ENCODE measurements around the gene PHACTR3.

Gene PHACTR3

GRCh38 chr20:59825563-59825920, 221.2 kb downstream of the PHACTR3 start:
- no peak for TF ChIP-seq EZH2 (IDR thresholded peaks at IDR 0.05; ENCODE audit: borderline replicate concordance, low read length)
- TF ChIP-seq, protein P1, sequence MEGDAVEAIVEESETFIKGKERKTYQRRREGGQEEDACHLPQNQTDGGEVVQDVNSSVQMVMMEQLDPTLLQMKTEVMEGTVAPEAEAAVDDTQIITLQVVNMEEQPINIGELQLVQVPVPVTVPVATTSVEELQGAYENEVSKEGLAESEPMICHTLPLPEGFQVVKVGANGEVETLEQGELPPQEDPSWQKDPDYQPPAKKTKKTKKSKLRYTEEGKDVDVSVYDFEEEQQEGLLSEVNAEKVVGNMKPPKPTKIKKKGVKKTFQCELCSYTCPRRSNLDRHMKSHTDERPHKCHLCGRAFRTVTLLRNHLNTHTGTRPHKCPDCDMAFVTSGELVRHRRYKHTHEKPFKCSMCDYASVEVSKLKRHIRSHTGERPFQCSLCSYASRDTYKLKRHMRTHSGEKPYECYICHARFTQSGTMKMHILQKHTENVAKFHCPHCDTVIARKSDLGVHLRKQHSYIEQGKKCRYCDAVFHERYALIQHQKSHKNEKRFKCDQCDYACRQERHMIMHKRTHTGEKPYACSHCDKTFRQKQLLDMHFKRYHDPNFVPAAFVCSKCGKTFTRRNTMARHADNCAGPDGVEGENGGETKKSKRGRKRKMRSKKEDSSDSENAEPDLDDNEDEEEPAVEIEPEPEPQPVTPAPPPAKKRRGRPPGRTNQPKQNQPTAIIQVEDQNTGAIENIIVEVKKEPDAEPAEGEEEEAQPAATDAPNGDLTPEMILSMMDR (IDR thresholded peaks at IDR 0.05; ENCODE audit: low read length) = no peak
- H3K4me2 ChIP-seq (ENCODE audit: low read length) = no peak overlapping the region

GRCh38 chr20:59825944-59826759, 221.8 kb downstream of the PHACTR3 start:
- TF ChIP-seq EZH2 (IDR thresholded peaks at IDR 0.05; ENCODE audit: borderline replicate concordance, low read length) = no peak
- TF ChIP-seq, protein P1 (IDR thresholded peaks at IDR 0.05; ENCODE audit: low read length) = no peak
- Histone ChIP-seq H3K27me3 (ENCODE audit: insufficient read depth, low read length) (no peaks in the 10 kb centered on the region), H3F3A (ENCODE audit: insufficient read depth, low read length) (no peaks in the 10 kb centered on the region), H3K27ac (ENCODE audit: low read depth, low read length, poor library complexity, severe bottlenecking) (no peak overlapping the region), H3K79me2 (ENCODE audit: insufficient read depth, low read length) (no peaks in the 10 kb centered on the region), H3K36me3 (ENCODE audit: insufficient read depth, low read length) (no peaks in the 10 kb centered on the region), H3K9me3 (ENCODE audit: low read length) (no peaks in the 10 kb centered on the region), H3K4me3 (ENCODE audit: low read depth, low read length, poor library complexity, severe bottlenecking) (no peak overlapping the region), H3K4me1 (ENCODE audit: insufficient read depth, low read length, severe bottlenecking) (no peaks in the 10 kb centered on the region), H3K9me2 (ENCODE audit: low read depth, low read length) (no peaks in the 10 kb centered on the region), H4K20me1 (ENCODE audit: insufficient read depth, low read length) (no peaks in the 10 kb centered on the region), H3K9ac (ENCODE audit: low read length) (no peak overlapping the region), H2AFZ (ENCODE audit: low read length) (no peak overlapping the region), H3K4me2 (ENCODE audit: low read length) (no peak overlapping the region)

More at GRCh38 chr20:59825563-59825920, 221.2 kb downstream of the PHACTR3 start:
- Histone ChIP-seq H3K9me3 (ENCODE audit: low read length) (no peaks in the 10 kb centered on the region), H3K36me3 (ENCODE audit: insufficient read depth, low read length) (no peaks in the 10 kb centered on the region), H3K4me1 (ENCODE audit: insufficient read depth, low read length, severe bottlenecking) (no peaks in the 10 kb centered on the region), H3F3A (ENCODE audit: insufficient read depth, low read length) (no peaks in the 10 kb centered on the region), H3K27me3 (ENCODE audit: insufficient read depth, low read length) (no peaks in the 10 kb centered on the region), H2AFZ (ENCODE audit: low read length) (no peak overlapping the region), H4K20me1 (ENCODE audit: insufficient read depth, low read length) (no peaks in the 10 kb centered on the region), H3K9ac (ENCODE audit: low read length) (no peak overlapping the region), H3K9me2 (ENCODE audit: low read depth, low read length) (no peaks in the 10 kb centered on the region), H3K4me3 (ENCODE audit: low read depth, low read length, poor library complexity, severe bottlenecking) (no peak overlapping the region), H3K79me2 (ENCODE audit: insufficient read depth, low read length) (no peaks in the 10 kb centered on the region), H3K27ac (ENCODE audit: low read depth, low read length, poor library complexity, severe bottlenecking) (no peak overlapping the region)

GRCh38 chr20:59827138-59828056, 223.1 kb downstream of the PHACTR3 start:
- H3K4me3 ChIP-seq (ENCODE audit: low read depth, low read length, poor library complexity, severe bottlenecking) = no peak overlapping the region
- no peaks in the 10 kb centered on the region for H3K4me1 ChIP-seq (ENCODE audit: insufficient read depth, low read length, severe bottlenecking)
- no peak overlapping the region for H3K27ac ChIP-seq (ENCODE audit: low read depth, low read length, poor library complexity, severe bottlenecking)
- H3K36me3 ChIP-seq (ENCODE audit: insufficient read depth, low read length) = no peaks in the 10 kb centered on the region
- TF ChIP-seq, protein P1 (IDR thresholded peaks at IDR 0.05; ENCODE audit: low read length) = no peak
- TF ChIP-seq EZH2 (IDR thresholded peaks at IDR 0.05; ENCODE audit: borderline replicate concordance, low read length) = no peak
- H3K9me3 ChIP-seq (ENCODE audit: low read length) = no peaks in the 10 kb centered on the region
- no peaks in the 10 kb centered on the region for H3K79me2 ChIP-seq (ENCODE audit: insufficient read depth, low read length)
- no peaks in the 10 kb centered on the region for H3F3A ChIP-seq (ENCODE audit: insufficient read depth, low read length)
- no peak overlapping the region for H3K4me2 ChIP-seq (ENCODE audit: low read length)
- no peak overlapping the region for H3K9ac ChIP-seq (ENCODE audit: low read length)
- no peaks in the 10 kb centered on the region for H4K20me1 ChIP-seq (ENCODE audit: insufficient read depth, low read length)
- no peak overlapping the region for H2AFZ ChIP-seq (ENCODE audit: low read length)
- H3K27me3 ChIP-seq (ENCODE audit: insufficient read depth, low read length) = no peaks in the 10 kb centered on the region
- no peaks in the 10 kb centered on the region for H3K9me2 ChIP-seq (ENCODE audit: low read depth, low read length)

All from OCI-LY1 (cell line).